Duodenal mucosa (tissue), 2 donors: ENCODE data around the gene DUSP23.

Experiments used
- H3K27ac ChIP-seq: one replicate; pipeline ENCODE4 v1.7.0; 2013; ENCODE audit warnings: low read depth, low read length
- H3K27me3 ChIP-seq, 2 donors: one replicate each; pipeline ENCODE4 v1.7.0; 2013; ENCODE audit warnings: low read length in 2 of 2, control low read depth in 1 of 2; ENCODE audit not compliant: insufficient read depth in 2 of 2, control insufficient read depth in 1 of 2
- H3K36me3 ChIP-seq, 2 donors: one replicate each; pipeline ENCODE4 v1.7.0; 2013; ENCODE audit warnings: low read length in 2 of 2, control low read depth in 1 of 2; ENCODE audit not compliant: insufficient read depth in 2 of 2, control insufficient read depth in 1 of 2
- H3K4me1 ChIP-seq, 2 donors: one replicate each; pipeline ENCODE4 v1.7.0; 2013; ENCODE audit warnings: low read length in 2 of 2, control low read depth in 1 of 2; ENCODE audit not compliant: insufficient read depth in 2 of 2, control insufficient read depth in 1 of 2
- H3K4me3 ChIP-seq, 2 donors: one replicate each; pipeline ENCODE4 v1.7.0; 2013; ENCODE audit warnings: low read length in 2 of 2, low read depth in 1 of 2
- H3K9ac ChIP-seq, 2 donors: one replicate each; pipeline ENCODE4 v1.7.0; 2013; ENCODE audit warnings: low read length in 2 of 2, low read depth in 1 of 2
- H3K9me3 ChIP-seq, 2 donors: one replicate each; pipeline ENCODE4 v1.7.0; 2013; ENCODE audit warnings: low read length in 2 of 2, control low read depth in 1 of 2; ENCODE audit not compliant: control insufficient read depth in 1 of 2

The DUSP23 gene

DNA sequence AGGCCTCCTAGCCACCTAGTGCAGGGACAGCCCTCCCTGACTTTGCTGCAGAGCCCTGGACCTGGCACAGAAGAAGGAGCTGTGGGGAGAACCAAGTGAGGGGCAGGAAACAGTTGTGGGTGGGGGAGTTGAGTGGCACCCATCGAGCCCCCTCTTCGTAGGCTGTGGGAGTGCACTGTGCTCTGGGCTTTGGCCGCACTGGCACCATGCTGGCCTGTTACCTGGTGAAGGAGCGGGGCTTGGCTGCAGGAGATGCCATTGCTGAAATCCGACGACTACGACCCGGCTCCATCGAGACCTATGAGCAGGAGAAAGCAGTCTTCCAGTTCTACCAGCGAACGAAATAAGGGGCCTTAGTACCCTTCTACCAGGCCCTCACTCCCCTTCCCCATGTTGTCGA is 1.2 kb downstream of the DUSP23 start:
- Histone ChIP-seq H3K9me3 (no peaks in the 10 kb centered on the region), H3K4me1 (peaks cover 6 to 8% of the 10 kb centered on the region in 2 donors), H3K27me3 (no peaks in the 10 kb centered on the region), H3K4me3 (peak overlapping the region; percentile 79 to 86), H3K9ac (peak overlapping the region in 1 of 2 donors; percentile 29), H3K27ac (no peak overlapping the region), H3K36me3 (no peaks in the 10 kb centered on the region)

DNA sequence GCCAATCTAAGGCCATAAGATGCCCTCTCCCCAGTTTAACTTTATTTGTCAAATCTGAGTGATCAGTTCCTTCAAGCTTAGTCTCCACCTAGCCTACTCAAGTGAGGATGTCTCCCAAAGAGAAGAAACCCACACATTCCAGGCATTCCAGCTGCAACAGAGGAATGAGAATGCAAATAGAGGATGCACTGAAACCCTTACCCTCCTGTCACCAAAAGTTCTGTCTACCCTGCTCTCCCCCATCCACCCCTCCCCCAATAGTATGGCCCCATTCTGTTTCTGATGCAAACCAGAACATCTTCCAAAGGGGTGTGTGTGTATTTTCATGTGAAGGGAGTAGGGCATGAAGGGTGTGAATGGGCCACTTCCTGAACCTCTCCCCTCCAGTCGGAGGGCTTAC is 3.0 kb downstream of the DUSP23 start:
- Histone ChIP-seq H3K27me3 (no peaks in the 10 kb centered on the region), H3K4me1 (peaks cover 6 to 8% of the 10 kb centered on the region in 2 donors), H3K9me3 (no peaks in the 10 kb centered on the region), H3K4me3 (no peak overlapping the region), H3K27ac (no peak overlapping the region), H3K36me3 (no peaks in the 10 kb centered on the region), H3K9ac (no peak overlapping the region)

- H3K9ac ChIP-seq: no peak overlapping the region
- H3K27me3 ChIP-seq: no peaks in the 10 kb centered on the region
- H3K27ac ChIP-seq: no peak overlapping the region
- no peak overlapping the region for H3K4me3 ChIP-seq
- H3K4me1 ChIP-seq: peaks cover 0 to 6% of the 10 kb centered on the region in 2 donors
- no peaks in the 10 kb centered on the region for H3K36me3 ChIP-seq
- H3K9me3 ChIP-seq: no peaks in the 10 kb centered on the region
Observed at GRCh38 chr1:159786465-159786864, 5.7 kb downstream of the DUSP23 start.

DNA sequence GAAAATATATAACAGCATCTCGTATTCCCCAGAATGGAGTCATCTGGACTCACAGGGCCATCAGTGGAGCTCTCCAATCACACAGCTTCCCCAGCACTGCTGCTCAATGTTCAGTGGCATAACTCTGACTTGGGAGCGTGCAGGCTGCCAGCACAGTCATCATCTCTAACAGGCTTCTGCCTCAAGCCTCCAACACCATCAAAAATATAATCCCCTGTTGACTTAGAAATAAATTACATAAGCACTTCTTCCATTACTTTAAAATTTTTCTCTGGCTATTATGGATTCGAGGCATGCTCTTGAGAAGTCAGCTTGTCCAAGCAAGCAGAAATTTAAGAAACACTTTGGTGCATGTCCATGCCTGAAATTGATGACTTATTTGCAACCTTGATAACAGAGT is 6.2 kb downstream of the DUSP23 start:
- H3K4me3 ChIP-seq: no peak overlapping the region
- H3K27me3 ChIP-seq: no peaks in the 10 kb centered on the region
- H3K9ac ChIP-seq: no peak overlapping the region
- no peaks in the 10 kb centered on the region for H3K36me3 ChIP-seq
- no peaks in the 10 kb centered on the region for H3K9me3 ChIP-seq
- peaks cover 0 to under 1% of the 10 kb centered on the region in 2 donors for H3K4me1 ChIP-seq
- H3K27ac ChIP-seq: no peak overlapping the region

DNA sequence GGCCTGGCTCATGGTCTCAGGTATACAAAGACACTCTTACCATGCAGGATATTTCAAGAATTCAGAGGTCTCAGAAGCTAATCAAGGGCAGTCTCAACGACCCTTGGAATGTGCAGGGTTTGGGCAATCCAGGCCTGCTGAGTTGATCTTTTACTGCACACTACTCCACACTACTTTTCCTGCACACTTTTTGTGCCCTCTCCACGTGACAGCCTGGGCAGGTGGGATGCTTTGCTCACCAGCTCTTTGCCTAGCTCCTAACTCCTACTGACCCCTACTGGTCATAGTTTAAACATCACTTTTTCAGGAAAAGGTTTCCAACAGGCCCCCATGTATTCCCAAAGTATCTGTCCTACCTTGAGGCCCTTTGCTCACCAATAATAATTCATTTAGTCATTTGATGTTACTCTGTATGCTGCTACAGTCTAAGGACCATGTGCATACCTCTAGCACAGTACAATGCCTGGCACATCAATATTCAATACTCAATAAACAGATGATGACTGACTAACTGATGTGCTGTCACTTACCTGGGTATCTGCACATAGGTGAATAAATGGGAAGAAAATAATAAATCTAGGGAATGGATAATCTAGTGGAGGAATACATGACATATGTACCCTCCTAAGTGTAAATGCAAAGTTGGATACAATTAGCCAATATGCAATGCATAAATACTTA is 9.6 kb downstream of the DUSP23 start:
- no peak overlapping the region for H3K9ac ChIP-seq
- no peak overlapping the region for H3K4me3 ChIP-seq
- H3K4me1 ChIP-seq: no peaks in the 10 kb centered on the region
- no peaks in the 10 kb centered on the region for H3K9me3 ChIP-seq
- peaks cover under 1 to 2% of the 10 kb centered on the region in 2 donors for H3K27me3 ChIP-seq
- H3K27ac ChIP-seq: no peak overlapping the region
- H3K36me3 ChIP-seq: no peaks in the 10 kb centered on the region

DNA sequence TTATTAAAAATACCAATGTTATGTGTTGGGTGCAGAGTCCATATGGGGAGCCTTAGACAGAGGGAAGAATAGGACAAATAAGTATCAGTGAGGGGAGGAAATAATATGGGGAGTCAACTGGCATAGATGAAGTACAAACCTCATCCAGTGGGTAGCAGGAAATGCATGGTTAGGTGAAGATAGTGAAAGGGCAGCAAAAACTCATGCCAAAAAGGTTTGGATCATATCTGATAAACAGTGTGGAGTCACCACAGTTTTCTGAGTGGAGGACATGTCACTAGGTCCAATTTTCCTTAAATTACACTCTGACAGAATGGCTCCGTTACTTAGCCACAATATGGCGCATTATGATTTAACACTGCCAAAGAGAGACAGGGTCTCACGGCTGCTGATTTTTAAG is 10.3 kb downstream of the DUSP23 start:
- Histone ChIP-seq H3K27ac (no peak overlapping the region), H3K9me3 (no peaks in the 10 kb centered on the region), H3K36me3 (no peaks in the 10 kb centered on the region), H3K9ac (no peak overlapping the region), H3K4me1 (no peaks in the 10 kb centered on the region), H3K4me3 (no peak overlapping the region), H3K27me3 (peaks cover 6 to 8% of the 10 kb centered on the region in 2 donors)

DNA sequence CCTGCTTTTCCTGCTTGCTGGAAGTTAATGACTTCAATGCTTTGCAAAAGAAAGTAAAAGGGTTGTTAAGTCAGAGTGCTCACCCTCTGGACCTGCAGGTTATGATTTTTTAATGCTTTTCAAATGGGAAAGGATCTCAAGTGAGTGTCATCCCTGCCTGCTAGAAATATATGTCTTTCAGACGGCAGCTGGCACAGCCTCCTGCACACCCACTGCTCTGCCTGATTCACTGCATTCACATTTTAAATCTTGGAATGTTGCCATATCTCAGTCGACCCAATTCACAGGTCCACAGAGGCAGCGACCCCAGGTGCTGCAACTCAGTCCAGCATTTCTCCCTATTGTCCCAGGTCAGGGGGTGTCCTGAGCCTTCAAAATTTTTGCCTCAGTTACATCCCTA is 10.7 kb downstream of the DUSP23 start:
- H3K9ac ChIP-seq: no peak overlapping the region

DNA sequence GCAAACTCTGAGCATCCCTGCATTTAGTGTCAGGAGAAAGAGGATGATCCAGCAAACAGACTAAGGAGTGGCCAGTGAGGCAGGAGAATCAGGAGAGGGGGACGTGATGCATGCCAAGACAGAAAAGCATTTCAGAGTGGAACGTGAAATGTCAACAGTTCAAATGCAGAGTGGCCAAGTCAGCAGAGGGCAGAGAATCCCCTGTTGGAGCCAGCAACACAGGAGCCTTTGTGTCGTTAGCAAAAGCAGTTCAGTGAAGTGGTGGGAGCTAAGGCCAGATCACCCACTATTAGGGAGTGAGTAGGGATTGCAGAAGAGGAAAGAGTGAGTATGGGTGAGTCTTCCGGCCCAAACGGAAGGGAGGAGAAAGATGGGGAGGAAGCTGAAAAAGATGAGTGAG is 14.8 kb downstream of the DUSP23 start:
- no peaks in the 10 kb centered on the region for H3K36me3 ChIP-seq
- H3K4me1 ChIP-seq: peaks cover 4 to 5% of the 10 kb centered on the region in 2 donors
- H3K9me3 ChIP-seq: no peaks in the 10 kb centered on the region
- no peak overlapping the region for H3K9ac ChIP-seq
- no peak overlapping the region for H3K27ac ChIP-seq
- H3K4me3 ChIP-seq: no peak overlapping the region
- peaks cover 10 to 13% of the 10 kb centered on the region in 2 donors for H3K27me3 ChIP-seq

More for the DNA sequence above, 10.7 kb downstream of the DUSP23 start:
- no peaks in the 10 kb centered on the region for H3K4me1 ChIP-seq
- H3K27me3 ChIP-seq: peaks cover 6 to 9% of the 10 kb centered on the region in 2 donors
- no peaks in the 10 kb centered on the region for H3K36me3 ChIP-seq
- H3K27ac ChIP-seq: no peak overlapping the region
- H3K4me3 ChIP-seq: no peak overlapping the region
- no peaks in the 10 kb centered on the region for H3K9me3 ChIP-seq

DNA sequence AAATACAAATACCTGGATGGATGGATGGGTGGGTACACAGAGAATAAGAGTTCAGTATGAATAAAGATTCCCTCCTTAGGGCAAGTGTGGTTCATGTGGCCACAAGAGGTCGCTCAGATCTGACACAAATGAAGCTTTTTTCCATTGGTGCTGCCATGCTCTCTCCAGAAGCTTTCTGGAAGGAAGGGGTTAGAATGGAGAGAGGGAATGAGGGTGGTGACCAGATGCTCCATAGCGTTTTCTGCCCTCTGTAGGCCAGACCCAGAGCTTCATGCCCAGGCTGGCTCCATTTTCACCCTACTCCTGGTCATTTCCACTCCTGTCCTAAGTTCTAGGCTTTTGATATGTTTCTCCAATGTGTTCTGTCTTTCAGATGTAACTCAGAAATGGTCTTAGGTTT is 18.1 kb downstream of the DUSP23 start:
- no peaks in the 10 kb centered on the region for H3K9me3 ChIP-seq
- H3K27ac ChIP-seq: no peak overlapping the region

DNA sequence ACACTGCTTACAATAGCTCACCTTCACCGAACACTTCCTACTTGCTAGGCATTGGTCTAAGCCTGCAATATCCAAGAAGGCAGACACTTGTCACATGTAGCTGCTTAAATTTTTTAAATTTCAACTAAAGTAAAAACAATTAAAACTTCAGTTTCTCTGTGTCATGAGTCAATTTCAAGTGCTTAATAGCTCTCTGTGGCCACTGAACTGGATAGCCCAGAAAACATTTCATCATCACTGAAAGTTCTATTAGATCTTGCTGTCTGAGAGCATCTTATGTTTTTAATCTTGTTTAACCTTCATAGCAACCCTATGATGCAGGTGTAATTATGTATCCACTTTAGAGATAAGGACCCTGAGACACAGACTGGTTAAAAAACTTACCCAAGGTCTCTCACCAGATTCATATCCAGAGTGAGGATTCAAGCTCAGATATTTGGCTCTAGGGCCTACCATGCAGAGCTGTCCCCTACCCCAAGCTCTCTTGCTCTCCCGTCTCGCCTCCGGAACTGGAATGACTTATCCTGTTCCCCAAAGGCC is 18.8 kb downstream of the DUSP23 start:
- peaks cover 8 to 13% of the 10 kb centered on the region in 2 donors for H3K27me3 ChIP-seq
- H3K27ac ChIP-seq: no peak overlapping the region
- H3K9ac ChIP-seq: no peak overlapping the region
- no peak overlapping the region for H3K4me3 ChIP-seq
- peaks cover 4 to 5% of the 10 kb centered on the region in 2 donors for H3K4me1 ChIP-seq
- no peaks in the 10 kb centered on the region for H3K9me3 ChIP-seq
- no peaks in the 10 kb centered on the region for H3K36me3 ChIP-seq

More for the DNA sequence above, 18.1 kb downstream of the DUSP23 start:
- Histone ChIP-seq H3K27me3 (peaks cover 8 to 13% of the 10 kb centered on the region in 2 donors), H3K36me3 (no peaks in the 10 kb centered on the region), H3K9ac (no peak overlapping the region), H3K4me1 (peaks cover 4 to 5% of the 10 kb centered on the region in 2 donors), H3K4me3 (no peak overlapping the region)
